DND-41 (cell line): ENCODE results near the gene TCEA2.

Source experiments
- EZH2 ChIP-seq: IDR thresholded peaks from 3 replicates; pipeline ENCODE4 v1.6.1; 2012; ENCODE audit warnings: borderline replicate concordance, low read depth, mild to moderate bottlenecking, moderate library complexity, low read length, inconsistent platforms; ENCODE audit not compliant: severe bottlenecking
- TF ChIP-seq, protein P1 (sequence below): IDR thresholded peaks from 2 replicates; pipeline ENCODE4 v1.5.1; 2012; ENCODE audit warnings: borderline replicate concordance, low read length, moderate library complexity, mild to moderate bottlenecking; ENCODE audit not compliant: poor library complexity, severe bottlenecking; ENCODE audit errors: extremely low read depth

GRCh38 chr20:64083378-64083803 lies 20.4 kb downstream of the TCEA2 start:
- TF ChIP-seq, protein P1, sequence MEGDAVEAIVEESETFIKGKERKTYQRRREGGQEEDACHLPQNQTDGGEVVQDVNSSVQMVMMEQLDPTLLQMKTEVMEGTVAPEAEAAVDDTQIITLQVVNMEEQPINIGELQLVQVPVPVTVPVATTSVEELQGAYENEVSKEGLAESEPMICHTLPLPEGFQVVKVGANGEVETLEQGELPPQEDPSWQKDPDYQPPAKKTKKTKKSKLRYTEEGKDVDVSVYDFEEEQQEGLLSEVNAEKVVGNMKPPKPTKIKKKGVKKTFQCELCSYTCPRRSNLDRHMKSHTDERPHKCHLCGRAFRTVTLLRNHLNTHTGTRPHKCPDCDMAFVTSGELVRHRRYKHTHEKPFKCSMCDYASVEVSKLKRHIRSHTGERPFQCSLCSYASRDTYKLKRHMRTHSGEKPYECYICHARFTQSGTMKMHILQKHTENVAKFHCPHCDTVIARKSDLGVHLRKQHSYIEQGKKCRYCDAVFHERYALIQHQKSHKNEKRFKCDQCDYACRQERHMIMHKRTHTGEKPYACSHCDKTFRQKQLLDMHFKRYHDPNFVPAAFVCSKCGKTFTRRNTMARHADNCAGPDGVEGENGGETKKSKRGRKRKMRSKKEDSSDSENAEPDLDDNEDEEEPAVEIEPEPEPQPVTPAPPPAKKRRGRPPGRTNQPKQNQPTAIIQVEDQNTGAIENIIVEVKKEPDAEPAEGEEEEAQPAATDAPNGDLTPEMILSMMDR = peak; percentile 77
- no peak for TF ChIP-seq EZH2
